Pulmonary artery endothelial cell (primary cell): ENCODE measurements around the gene BEX1. TPM values are rescaled to one million over a fixed set of nuclear protein-coding genes. Genes with fewer than 3 reads are reported as not detected.
"Not testable (repeated sequence)": the region's sequence is repeated elsewhere in the genome, so short reads cannot be mapped to it uniquely, and the experiment has no call there.

ENCODE experiments used
- DNase-seq: peaks from one replicate; pipeline ENCODE4 v3.0.0-alpha.2; 2011; ENCODE audit warnings: low read depth, low spot score
- total RNA-seq: library from RNA; depleted of rRNA; stranded (reverse); fragments of >200 nt; gene quantifications from 2 replicates; pipeline ENCODE4 v1.2.3, GENCODE V29; 2014

BEX1 gene
- 0.20 TPM in 1 of 2 replicates, not detected in the other for total RNA-seq

GRCh38 chrX:103063918-103064434 is at the start of gene BEX1:
BEX1 (minus strand) TSS chrX:103064171; CDS start chrX:103063274, 897 bp downstream.
- no peak for DNase-seq

DNA sequence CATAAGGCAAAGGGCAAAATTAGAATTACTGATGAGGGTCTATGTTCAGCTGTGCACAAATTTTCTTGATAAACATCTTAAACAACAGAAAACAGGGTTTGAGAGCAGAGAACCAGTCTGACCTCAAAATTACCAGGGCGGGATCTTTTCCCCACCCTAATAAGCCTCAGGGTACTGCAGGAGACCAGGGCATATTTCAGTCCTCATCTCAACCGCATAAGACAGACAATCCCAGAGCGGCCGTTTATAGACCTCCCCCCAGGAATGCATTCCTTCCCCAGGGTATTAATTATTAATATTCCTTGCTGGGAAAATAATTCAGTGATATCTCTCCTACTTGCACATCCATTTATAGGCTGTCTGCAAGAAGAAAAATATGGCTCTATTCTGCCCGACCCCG is 45.5 kb upstream of the BEX1 start:
- DNase-seq: not testable (repeated sequence)

DNA sequence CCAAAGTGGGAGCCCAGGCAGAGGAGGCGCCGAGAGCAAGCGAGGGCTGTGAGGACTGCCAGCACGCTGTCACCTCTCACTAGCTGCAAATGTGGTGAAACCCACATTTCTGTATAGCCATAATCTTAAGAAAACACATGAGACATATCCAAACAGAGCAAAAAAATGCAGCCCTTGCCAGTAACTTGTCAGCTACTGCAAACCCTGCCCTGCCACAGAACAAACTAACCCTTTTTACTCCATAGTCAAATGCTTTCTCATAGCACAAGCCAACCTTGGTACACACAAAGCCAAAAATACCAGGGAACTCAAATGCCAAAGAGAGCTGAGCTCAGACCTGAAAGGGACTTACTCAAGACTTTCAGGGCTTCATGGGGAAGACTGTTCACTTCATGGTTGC is 43.9 kb upstream of the BEX1 start:
- no peak for DNase-seq

GRCh38 chrX:103107227-103107737 is 43.3 kb upstream of the BEX1 start:
- not testable (repeated sequence) for DNase-seq

DNA sequence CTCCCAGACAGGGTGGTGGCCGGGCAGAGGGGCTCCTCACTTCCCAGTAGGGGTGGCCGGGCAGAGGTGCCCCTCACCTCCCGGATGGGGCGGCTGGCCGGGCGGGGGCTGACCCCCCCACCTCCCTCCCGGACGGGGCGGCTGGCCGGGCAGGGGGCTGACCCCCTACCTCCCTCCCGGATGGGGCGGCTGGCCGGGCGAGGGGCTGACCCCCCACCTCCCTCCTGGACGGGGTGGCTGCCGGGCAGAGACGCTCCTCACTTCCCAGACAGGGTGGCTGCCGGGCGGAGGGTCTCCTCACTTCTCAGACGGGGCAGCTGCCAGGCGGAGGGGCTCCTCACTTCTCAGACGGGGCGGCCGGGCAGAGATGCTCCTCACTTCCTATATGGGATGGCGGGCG is 40.4 kb upstream of the BEX1 start:
- DNase-seq: not testable (repeated sequence)

DNA sequence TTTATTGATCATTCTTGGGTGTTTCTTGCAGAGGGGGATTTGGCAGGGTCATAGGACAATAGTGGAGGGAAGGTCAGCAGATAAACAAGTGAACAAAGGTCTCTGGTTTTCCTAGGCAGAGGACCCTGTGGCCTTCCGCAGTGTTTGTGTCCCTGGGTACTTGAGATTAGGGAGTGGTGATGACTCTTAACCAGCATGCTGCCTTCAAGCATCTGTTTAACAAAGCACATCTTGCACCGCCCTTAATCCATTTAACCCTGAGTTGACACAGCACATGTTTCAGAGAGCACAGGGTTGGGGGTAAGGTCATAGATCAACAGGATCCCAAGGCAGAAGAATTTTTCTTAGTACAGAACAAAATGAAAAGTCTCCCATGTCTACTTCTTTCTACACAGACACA is 39.9 kb upstream of the BEX1 start:
- not testable (repeated sequence) for DNase-seq

GRCh38 chrX:103101299-103102042 is 37.5 kb upstream of the BEX1 start:
- no peak for DNase-seq

GRCh38 chrX:103100484-103100883 is 36.5 kb upstream of the BEX1 start:
- no peak for DNase-seq

- no peak for DNase-seq
Observed at GRCh38 chrX:103099691-103100090, 35.7 kb upstream of the BEX1 start.

- no peak for DNase-seq
Observed at GRCh38 chrX:103098488-103098887, 34.5 kb upstream of the BEX1 start.

DNA sequence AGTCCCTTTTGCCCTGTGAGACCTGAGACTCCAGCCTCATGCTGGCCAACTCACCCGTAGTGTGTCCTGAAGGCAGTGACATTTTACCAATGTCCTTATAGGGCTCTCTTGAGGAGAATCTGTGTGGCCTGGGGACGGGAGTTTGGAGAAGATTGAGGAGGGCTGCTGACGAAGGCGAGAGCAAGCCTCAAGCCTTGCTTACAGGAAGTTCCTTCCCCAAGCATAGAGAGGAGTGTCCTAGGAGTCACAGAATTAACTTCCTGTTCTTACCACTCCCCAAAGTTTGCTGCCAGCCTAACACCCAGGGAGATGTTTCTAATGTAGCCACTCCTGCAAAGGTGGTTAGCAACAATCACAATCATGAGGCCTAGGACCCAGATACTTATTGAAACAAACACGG is 29.0 kb upstream of the BEX1 start, which contains the start of gene NXF3:
TSS of gene NXF3 (minus strand) at position 202 of the 400 bp plus-strand sequence. CDS start at position 82, 120 bp downstream.
- DNase-seq: no peak

DNA sequence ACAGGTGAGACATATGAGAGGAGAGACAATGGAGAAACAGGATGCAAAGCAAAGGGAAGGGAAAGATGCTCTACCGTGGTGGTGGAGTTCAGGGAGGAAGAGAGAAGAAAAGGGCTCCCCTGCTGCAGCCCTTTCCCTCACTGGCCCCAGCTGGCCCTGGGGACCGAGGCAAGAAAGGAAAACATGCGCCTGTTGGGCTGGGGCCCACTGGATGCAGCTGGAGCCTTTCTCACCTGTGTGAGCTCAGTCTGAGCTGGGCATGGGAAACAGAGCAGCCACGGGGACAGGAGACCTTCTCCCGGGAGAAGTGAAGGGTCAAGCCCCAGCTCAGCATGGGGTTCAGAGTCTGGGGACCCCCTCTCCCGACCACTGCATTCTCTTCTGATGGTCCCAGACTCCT is 17.1 kb upstream of the BEX1 start:
- DNase-seq: no peak

- DNase-seq: no peak
Observed at GRCh38 chrX:103073467-103073866, 9.5 kb upstream of the BEX1 start.

- no peak for DNase-seq
Observed at GRCh38 chrX:103066606-103067005, 2.6 kb upstream of the BEX1 start.

- DNase-seq: no peak
Observed at GRCh38 chrX:103063191-103063845, 653 bp downstream of the BEX1 start.

DNA sequence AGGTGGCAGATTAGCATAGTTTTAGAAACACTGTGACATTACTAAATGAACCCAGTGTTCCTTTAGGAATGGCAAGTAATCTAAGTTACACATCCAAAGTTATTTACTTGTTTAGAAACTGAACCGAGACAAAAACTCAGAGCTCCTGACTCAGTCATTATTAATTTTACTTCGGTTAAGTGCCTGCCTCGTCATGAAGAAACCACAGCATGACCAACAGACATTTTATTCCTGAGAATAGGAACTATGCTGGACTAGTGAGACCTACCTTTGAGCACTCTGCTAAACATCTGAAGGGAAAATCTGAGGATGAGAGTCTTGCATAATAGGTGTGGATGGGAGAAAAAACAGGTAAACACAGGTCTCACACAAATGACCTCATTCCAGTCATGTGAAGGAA is 2.5 kb downstream of the BEX1 start:
- no peak for DNase-seq

GRCh38 chrX:103056902-103057301 is 7.1 kb downstream of the BEX1 start:
- no peak for DNase-seq

DNA sequence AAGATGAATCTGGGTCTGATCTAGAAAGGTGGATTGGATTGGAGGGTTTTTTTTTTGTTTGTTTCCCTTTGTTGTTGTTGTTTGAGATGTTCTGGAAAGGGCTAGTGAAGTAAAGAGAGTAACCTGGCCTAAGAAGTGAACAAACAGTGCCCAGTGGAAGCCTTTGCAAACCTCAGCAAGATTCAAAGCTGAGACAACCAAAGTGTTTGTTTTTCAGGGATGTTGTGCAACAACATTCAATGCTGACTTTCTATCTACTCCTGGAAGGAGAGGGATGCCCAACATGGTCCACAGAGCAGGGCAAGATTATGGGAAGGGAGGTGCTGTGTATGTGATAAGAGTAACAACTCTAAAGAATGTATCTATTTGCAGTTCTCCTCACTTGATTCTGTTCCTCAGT is 11.3 kb downstream of the BEX1 start:
- no peak for DNase-seq

DNA sequence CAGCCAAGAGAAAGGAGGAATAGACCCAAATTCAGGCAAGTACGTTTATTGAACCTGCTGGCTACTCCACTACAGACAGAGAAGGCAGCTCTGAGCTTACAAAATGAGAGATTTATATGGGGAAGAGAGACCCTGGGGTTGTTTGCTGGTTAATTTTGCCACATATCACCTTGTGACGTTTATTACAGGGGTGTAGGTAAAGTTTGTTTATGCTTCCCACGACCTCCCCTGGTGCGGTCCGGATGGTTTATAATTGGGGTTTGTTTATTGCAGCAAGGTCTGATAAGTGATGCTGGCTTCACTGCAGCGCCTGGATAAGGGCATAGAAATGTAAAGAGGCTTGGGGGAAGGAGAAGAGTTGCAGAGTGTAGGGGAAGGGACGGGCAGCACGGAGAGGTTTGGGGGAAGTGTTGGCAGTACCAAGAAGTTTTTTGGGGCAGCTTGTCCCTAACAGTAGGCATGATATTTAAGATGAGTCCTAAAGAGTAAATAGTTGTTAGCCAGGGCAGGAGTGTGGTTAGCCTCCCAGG is 12.6 kb downstream of the BEX1 start:
- no peak for DNase-seq

- not testable (repeated sequence) for DNase-seq
Observed at GRCh38 chrX:103033371-103033770, 30.6 kb downstream of the BEX1 start.

GRCh38 chrX:103017542-103017941 is 46.4 kb downstream of the BEX1 start:
- no peak for DNase-seq

GRCh38 chrX:103012945-103013344 is 51.0 kb downstream of the BEX1 start:
- DNase-seq: no peak
